ENCODE data around the gene APH1B. TPM values are rescaled to one million over a fixed set of nuclear protein-coding genes. Genes with fewer than 3 reads are reported as not detected.

The APH1B gene
- total RNA-seq, 1 experiment from 2014 or later = 5.8 TPM

DNA sequence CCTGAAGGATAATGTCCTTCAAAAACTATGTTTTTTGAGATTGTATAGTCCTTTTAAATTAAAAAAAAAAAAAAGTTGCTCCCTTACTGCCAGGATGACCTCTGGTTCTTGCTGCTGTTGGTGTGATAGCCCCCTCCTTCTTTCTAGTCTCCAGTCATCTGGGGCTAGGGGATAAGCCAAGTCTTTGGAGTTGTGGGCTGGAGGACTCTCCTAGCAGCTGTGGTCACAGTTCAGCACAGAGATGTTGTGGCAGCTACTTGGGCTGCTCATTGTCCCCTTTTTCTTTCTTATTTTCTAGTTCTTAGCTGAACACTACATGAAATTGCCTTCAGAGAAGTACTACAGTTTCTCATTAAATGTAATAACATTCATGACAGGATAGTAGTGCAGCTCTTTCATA lies 39.2 kb upstream of the APH1B start:
- Histone ChIP-seq H3K79me2 (ENCODE audit: low read depth) (0 out of 2 replicates have a peak, but pooled peaks cover 10% of the 10 kb centered on the region), H3K9me3 (ENCODE audit: insufficient read depth, low read depth) (no peaks in the 10 kb centered on the region), H3K9me2 (ENCODE audit: insufficient read depth) (no peaks in the 10 kb centered on the region), H3K27me3 (ENCODE audit: insufficient read depth, low read depth) (no peaks in the 10 kb centered on the region), H3K4me1 (replicated peaks; ENCODE audit: insufficient read depth) (peaks cover 38% of the 10 kb centered on the region), H4K20me1 (ENCODE audit: insufficient read depth) (no peaks in the 10 kb centered on the region), H2AFZ (no peak overlapping the region), H3K27ac (peak overlapping the region; percentile 63), H3K36me3 (ENCODE audit: low read depth) (no peaks in the 10 kb centered on the region), H3F3A (ENCODE audit: insufficient read depth, low read depth) (peaks cover 21% of the 10 kb centered on the region), H3K4me2 (no peak overlapping the region), H3K4me3 (no peak overlapping the region)
- DNase-seq = no peak
- TF ChIP-seq EZH2 (IDR thresholded peaks at IDR 0.05; ENCODE audit: low read depth) = no peak
- TF ChIP-seq, protein P1, sequence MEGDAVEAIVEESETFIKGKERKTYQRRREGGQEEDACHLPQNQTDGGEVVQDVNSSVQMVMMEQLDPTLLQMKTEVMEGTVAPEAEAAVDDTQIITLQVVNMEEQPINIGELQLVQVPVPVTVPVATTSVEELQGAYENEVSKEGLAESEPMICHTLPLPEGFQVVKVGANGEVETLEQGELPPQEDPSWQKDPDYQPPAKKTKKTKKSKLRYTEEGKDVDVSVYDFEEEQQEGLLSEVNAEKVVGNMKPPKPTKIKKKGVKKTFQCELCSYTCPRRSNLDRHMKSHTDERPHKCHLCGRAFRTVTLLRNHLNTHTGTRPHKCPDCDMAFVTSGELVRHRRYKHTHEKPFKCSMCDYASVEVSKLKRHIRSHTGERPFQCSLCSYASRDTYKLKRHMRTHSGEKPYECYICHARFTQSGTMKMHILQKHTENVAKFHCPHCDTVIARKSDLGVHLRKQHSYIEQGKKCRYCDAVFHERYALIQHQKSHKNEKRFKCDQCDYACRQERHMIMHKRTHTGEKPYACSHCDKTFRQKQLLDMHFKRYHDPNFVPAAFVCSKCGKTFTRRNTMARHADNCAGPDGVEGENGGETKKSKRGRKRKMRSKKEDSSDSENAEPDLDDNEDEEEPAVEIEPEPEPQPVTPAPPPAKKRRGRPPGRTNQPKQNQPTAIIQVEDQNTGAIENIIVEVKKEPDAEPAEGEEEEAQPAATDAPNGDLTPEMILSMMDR (conservative IDR thresholded peaks at IDR 0.05) = no peak
- BruUV-seq (replicated peaks) = no TSS peak
- CTCF ChIA-PET = interaction anchor here (0.5 kb wide), 1 partner anchor 100 kb away, joined by 3 read pairs; no protein-coding TSS in a partner anchor
- intact Hi-C loops (cut with micrococcal nuclease; ENCODE audit: unreplicated experiment) = no loop called here
- POLR2A ChIA-PET (ENCODE audit: unreplicated experiment) = no interaction called here

DNA sequence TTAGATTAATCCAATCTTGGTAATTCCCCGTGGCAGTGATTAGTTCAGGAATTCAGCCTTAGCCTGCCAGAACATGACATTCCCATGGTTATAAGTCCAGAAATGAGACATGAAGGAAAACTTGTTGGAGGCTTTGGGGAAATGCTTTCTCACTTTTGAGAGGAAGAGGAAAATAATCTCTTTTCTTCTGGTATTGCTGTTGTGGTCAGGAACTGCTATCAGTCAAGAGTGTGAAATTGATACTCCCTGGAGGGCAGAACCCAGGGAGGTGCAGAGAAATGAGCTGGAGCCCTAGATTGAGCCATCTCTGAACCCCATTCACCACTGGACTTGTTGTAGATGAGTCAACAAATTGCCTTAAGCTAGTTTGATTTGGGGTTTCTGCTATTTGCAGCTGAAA lies 38.6 kb upstream of the APH1B start:
- H2AFZ ChIP-seq = no peak overlapping the region
- peaks cover 32% of the 10 kb centered on the region for H3K4me1 ChIP-seq (replicated peaks; ENCODE audit: insufficient read depth)
- peak; percentile 30 to 83 for DNase-seq
- peak overlapping the region; percentile 63 for H3K27ac ChIP-seq
- ChIA-PET POLR2A (ENCODE audit: unreplicated experiment) (interaction anchor here (0.5 kb wide), 1 partner anchor 196 kb away, joined by 3 read pairs; no protein-coding TSS in a partner anchor), CTCF (no interaction called here)
- H3K4me2 ChIP-seq = peak overlapping the region; percentile 24
- H4K20me1 ChIP-seq (ENCODE audit: insufficient read depth) = no peaks in the 10 kb centered on the region
- no peaks in the 10 kb centered on the region for H3K9me3 ChIP-seq (ENCODE audit: insufficient read depth, low read depth)
- H3K27me3 ChIP-seq (ENCODE audit: insufficient read depth, low read depth) = no peaks in the 10 kb centered on the region
- no peak for TF ChIP-seq EZH2 (IDR thresholded peaks at IDR 0.05; ENCODE audit: low read depth)
- TF ChIP-seq, protein P1 (conservative IDR thresholded peaks at IDR 0.05) = no peak
- H3K9me2 ChIP-seq (ENCODE audit: insufficient read depth) = no peaks in the 10 kb centered on the region
- intact Hi-C loops (cut with micrococcal nuclease; ENCODE audit: unreplicated experiment) = no loop called here
- peaks cover 16% of the 10 kb centered on the region for H3F3A ChIP-seq (ENCODE audit: insufficient read depth, low read depth)
- no peaks in the 10 kb centered on the region for H3K36me3 ChIP-seq (ENCODE audit: low read depth)
- H3K4me3 ChIP-seq = no peak overlapping the region
- 0 out of 2 replicates have a peak, but pooled peaks cover 7% of the 10 kb centered on the region for H3K79me2 ChIP-seq (ENCODE audit: low read depth)
- no TSS peak for BruUV-seq (replicated peaks)

DNA sequence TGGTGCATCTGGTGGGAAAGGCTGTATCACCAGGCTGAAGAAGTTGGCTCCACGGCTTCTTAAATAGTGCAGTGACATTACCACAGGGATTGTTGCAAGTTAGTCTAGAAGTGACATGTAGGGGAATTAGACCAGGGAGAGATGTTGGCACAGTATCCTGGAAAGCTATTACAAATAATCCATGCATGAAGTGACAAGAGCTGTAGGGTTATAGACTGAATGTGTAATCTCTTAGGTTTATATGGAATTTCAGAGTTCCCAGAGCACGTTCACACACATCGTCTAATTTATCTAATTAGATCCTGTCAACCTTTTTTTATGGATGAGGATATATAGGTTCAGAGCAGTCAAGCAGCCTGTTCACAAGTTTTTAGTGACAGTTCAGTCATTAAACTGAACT lies 37.3 kb upstream of the APH1B start:
- no peak overlapping the region for H3K27ac ChIP-seq
- peaks cover 23% of the 10 kb centered on the region for H3K4me1 ChIP-seq (replicated peaks; ENCODE audit: insufficient read depth)
- DNase-seq = no peak
- no peaks in the 10 kb centered on the region for H3K36me3 ChIP-seq (ENCODE audit: low read depth)
- intact Hi-C loops (cut with micrococcal nuclease; ENCODE audit: unreplicated experiment) = no loop called here
- ChIA-PET CTCF (no interaction called here), POLR2A (ENCODE audit: unreplicated experiment) (no interaction called here)
- H4K20me1 ChIP-seq (ENCODE audit: insufficient read depth) = no peaks in the 10 kb centered on the region
- no peak overlapping the region for H3K4me2 ChIP-seq
- no peaks in the 10 kb centered on the region for H3K9me3 ChIP-seq (ENCODE audit: insufficient read depth, low read depth)
- no TSS peak for BruUV-seq (replicated peaks)
- peaks cover 13% of the 10 kb centered on the region for H3F3A ChIP-seq (ENCODE audit: insufficient read depth, low read depth)
- H3K79me2 ChIP-seq (ENCODE audit: low read depth) = 0 out of 2 replicates have a peak, but pooled peaks cover 7% of the 10 kb centered on the region
- no peak for TF ChIP-seq EZH2 (IDR thresholded peaks at IDR 0.05; ENCODE audit: low read depth)
- TF ChIP-seq, protein P1 (conservative IDR thresholded peaks at IDR 0.05) = no peak
- H3K4me3 ChIP-seq = no peak overlapping the region
- no peaks in the 10 kb centered on the region for H3K27me3 ChIP-seq (ENCODE audit: insufficient read depth, low read depth)
- no peak overlapping the region for H2AFZ ChIP-seq
- no peaks in the 10 kb centered on the region for H3K9me2 ChIP-seq (ENCODE audit: insufficient read depth)
